GM18502 (cell line): ENCODE data around the gene ELL3.
A peak's percentile ranks its signal among the peaks of the same experiment; 100 is the strongest.
"Not testable (repeated sequence)": the region's sequence is repeated elsewhere in the genome, so short reads cannot be mapped to it uniquely, and the experiment has no call there.

Experiments
- ATAC-seq: cut with Tn5 transposase; IDR thresholded peaks from one replicate; pipeline ENCODE4 v1.9.1; 2021; ENCODE audit warnings: mild to moderate bottlenecking; ENCODE audit not compliant: unreplicated experiment, poor library complexity

Gene ELL3, protein sequence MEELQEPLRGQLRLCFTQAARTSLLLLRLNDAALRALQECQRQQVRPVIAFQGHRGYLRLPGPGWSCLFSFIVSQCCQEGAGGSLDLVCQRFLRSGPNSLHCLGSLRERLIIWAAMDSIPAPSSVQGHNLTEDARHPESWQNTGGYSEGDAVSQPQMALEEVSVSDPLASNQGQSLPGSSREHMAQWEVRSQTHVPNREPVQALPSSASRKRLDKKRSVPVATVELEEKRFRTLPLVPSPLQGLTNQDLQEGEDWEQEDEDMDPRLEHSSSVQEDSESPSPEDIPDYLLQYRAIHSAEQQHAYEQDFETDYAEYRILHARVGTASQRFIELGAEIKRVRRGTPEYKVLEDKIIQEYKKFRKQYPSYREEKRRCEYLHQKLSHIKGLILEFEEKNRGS

DNA sequence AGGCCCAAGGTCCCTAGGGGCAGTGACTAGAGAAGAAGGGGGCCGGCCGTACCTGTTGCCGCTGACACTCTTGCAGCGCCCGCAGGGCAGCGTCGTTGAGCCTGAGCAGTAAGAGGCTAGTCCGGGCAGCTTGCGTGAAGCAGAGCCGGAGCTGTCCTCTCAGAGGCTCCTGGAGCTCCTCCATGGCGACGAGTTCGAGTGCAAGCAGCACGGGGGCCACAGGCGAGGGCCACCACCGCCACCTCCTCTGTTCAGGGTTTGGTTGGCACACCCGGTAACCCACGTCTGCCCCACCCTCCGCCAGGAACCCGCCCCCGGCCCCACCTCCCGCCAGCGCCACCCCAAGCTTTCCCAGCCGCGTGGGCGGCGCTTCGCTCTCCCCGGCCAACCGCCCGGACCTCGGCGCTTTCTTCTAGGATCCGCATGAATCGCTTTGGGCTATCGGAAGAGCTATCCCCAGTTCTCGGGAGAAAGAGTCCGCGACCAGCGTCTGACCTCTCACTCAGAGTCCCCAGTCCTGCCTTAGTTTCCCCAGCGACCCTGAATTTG, at the start of gene ELL3:
Gene ELL3 (minus strand): TSS at position 249 of the 549 bp plus-strand sequence. CDS start 65 bp downstream, at position 184.
- ATAC-seq: peak; percentile 49

DNA sequence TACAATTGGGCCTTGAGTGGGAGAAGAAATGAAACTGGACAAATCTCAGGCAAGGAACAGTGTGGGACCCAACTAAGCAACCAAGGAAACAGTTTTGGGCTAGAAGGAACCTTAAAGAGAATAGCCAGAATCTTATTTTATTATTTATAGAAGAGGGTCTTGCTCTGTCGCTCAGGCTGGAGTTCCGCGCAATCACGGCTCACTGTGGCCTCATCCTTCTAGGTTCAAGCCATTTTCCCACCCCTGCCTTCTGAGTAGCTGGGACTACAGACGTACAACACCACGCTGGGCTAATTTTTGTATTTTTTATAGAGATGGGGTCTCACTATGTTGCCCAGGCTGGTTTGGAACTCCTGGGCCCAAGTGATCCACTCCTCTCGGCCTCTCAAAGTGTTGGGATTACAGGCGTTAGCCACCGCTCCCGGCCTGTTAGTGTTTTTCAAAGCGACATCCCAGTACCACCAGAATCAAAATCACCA, 49.3 kb upstream of the ELL3 start:
- no peak for ATAC-seq

DNA sequence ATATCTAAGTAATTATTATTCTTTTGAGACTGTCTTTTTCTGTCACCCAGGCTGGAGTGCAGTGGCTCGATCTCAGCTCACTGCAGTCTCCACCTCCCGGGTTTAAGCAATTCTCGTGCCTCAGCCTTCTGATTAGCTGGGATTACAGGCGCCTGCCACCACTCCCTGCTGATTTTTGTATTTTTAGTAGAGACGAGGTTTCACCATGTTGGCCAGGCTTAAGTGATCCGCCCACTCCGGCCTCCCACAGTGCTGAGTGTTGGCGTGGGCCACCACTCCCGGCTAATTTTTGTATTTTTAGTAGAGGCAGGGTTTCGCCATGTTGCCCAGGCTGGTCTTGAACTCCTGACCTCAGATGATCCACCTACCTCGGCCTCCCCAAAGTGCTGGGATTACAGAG, 48.5 kb upstream of the ELL3 start:
- not testable (repeated sequence) for ATAC-seq

DNA sequence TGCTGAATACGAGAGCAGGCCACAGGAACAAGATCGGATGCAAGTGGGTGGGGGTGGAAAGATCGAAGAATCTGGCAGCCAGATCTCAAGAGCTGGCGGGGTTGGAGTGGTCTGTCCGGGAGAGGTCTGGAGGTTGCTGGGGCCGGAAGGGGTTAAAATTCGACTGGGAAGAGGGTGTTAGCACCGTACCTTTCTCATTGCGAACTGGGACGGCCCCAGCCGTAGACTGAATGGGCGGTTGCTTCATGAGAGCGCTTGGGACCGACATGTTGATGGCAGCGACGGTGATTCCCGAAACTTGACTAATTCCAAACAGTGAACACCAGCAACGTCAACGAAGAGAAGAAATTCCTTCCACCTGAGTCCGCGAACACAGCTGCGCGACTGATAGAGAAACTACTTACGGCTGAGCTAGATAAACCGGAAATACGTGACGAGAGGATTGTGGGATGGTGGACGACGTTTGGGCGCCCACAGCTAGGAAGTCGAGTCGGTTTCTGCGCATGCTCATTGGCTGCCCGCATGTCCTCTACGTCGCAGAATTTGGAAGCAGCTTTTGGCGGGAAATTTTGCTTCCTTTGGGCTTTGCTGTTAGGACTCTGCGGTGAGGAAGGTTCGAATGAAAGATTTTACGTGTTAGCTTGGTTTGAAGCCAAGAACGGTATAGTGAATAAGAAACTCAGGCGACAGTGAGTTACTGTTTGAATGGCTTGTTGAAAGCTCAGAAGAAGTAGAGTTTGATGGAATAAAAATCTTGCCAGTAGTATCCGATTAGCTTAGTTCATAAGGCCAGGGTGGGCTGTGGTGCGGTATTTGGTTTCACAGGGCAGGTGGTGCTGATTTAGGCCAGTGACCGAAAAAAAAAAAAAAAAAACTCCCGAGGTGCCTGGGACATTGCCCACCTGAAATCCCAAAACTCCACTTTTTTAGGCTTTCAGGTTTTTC, 47.8 kb upstream of the ELL3 start, which contains the start of gene MFAP1:
Gene MFAP1 (minus strand): TSS at position 389 of the 945 bp plus-strand sequence. CDS start 121 bp downstream, at position 268.
- ATAC-seq: peak; percentile 69

DNA sequence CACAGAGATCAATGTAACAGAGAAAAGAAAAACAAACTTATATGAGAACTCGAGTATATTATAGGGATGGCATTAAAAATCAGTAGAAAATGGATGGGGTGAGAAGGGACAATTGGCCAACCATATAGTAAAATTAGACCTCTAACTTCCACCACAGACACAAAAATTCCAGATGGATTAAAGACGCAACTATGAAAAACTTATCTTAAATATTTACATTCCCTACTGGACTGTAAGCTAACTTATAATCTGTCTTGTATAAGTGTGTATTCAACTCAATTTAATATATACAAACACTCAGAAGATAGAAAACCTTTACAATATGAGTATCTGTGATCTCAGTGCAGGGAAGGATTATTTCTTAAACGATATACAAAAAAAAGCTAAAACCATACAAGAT, 44.7 kb upstream of the ELL3 start:
- ATAC-seq: no peak

DNA sequence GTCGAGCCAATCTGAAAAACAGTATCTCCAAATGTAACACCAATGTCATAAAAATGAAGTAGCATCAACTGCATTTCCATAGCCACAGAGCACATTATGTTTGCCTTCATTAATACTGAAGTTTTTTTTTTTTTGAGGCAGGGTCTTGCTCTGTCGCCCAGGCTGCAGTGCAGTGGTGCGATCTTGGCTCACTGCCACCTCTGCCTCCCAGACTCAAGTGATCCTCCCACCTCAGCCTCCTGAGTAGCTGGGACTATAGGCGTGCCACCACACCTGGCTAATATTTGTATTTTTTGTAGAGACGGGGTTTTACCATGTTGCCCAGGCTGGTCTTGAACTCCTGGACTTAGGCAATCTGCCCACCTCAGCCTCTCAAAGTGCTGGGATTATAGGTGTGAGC, 38.3 kb upstream of the ELL3 start:
- not testable (repeated sequence) for ATAC-seq

DNA sequence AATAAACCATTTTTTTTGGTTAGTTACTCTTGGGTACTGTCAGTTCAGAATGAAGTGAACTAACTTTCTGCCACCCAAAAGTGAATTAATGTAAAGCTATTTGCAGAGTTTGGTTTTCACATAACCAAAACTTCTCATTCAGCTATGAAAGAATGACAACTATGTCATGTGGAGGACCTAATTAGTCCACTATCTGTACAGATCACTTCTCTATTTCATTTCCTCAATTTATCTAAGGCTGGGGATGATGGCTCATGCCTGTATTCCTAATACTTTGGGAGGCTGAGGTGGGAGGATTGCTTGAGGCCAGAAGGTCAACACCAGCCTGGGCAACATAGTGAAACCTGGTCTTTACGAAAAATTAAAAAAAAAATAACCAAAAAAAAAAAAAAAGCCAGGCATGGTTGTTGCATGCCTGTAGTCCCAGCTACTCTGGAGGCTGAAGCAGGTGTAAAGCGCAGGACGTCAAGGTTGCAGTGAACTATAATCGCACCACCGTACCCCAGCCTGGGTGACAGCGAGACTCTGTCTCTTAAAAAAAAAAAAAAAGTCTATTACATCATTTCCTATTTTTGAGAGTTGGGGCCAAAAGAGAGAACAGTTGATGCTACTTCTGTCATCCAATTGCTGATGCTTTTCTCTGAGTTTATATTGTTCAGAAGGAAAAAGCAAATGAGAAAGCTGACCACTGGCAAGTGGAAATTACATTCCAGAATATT, 32.4 kb upstream of the ELL3 start:
- peak; percentile 72 for ATAC-seq

DNA sequence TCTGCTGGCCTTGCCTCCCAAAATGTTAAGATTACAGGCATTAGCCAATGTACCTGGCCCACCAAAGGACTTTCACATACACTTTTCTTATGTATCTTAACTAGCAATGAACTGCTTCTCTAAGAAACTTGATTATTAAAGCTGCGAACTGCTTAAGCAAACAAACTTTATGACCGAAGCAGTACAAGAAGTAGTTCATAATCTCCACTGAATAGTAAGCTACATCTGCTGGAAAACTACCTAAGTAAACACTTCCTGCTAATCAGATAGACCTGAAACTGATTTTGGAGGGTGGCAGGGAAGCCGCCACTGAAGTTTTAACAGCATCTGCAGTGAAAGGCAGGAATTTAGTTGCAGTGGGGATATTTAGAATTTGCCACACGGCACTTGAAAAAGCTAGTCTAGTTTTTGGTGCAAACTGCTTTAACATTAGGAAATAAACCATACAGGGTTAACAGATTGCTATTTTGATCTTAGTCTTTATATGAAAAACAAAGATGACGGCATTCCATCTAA, 31.7 kb upstream of the ELL3 start:
- no peak for ATAC-seq

DNA sequence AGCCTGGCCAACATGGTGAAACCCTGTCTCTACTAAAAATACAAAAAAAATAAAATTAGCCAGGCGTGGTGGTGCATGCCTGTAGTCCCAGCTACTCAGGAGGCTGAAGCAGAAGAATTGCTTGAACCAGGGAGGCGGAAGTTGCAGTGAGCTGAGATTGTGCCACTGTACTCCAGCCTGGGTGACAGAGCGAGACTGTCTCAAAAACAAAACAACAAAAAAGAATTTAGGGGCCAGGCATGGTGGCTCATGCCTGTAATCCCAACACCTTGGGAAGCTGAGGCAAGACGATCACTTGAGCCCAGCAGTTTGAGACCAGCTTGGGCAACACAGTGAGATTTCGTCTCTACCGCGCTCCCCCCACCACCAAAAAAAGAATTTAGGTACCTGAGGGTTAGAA, 25.9 kb upstream of the ELL3 start:
- ATAC-seq: not testable (repeated sequence)

DNA sequence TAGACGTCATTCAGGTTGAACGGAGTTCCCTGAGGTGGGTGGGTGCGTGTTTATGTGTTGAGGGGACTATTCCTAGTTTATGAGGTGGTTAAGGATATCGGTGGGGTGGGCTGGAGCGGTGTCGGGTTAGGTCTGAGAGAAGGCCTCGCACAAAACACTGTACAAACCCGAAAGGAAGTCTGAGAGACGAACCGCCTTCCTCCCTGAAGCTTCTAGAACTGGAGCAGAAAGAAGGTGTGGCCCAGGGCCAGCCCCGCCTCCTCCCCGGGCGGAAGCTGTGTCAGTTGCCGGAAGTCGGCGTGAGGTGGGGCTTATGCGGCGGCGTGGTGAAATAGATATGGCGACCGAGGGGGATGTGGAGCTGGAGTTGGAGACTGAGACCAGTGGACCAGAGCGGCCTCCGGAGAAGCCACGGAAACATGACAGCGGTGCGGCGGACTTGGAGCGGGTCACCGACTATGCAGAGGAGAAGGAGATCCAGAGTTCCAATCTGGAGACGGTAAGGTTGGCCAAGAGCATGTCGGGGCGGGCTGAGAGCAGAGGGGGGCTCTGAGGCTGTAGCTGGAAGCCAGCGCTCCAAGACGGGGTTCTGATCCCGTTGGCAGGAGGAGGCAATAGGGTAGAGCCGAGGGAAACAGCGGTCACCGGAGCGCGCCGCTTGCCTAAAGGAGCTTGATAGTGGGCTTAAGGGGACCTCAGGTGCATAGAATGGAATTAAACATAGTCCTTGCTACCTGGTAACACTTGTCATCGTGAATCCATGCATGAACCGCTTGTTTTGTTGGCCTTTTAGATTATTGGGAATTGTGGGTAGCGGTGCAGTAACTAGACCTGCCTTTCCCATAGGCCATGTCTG, 23.7 kb upstream of the ELL3 start, which contains the start of gene HYPK:
Gene HYPK (plus strand): TSS at position 314 of the 856 bp plus-strand sequence. CDS start 24 bp downstream, at position 338.
- ATAC-seq: peak; percentile 93

DNA sequence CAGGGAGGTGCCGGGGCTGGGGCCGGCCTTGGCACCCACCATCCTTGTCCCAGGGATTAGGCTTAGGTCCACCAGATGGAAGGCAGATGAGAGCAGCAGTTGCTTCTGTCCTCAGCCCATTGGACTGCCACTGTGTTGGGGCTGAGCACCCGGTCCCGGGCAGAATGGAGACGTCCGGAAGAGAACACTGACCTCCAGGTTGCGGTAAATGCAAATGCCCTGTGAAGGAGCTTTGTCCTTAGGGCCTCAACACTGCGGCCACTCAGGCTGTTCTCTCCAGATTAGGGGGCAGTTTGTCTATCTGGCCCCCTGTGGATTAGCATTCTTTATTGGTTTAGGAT, 23.1 kb upstream of the ELL3 start, which contains the start of gene SERINC4:
Gene SERINC4 (minus strand): TSS at position 276 of the 341 bp plus-strand sequence. CDS start 234 bp downstream, at position 42.
- ATAC-seq: no peak

DNA sequence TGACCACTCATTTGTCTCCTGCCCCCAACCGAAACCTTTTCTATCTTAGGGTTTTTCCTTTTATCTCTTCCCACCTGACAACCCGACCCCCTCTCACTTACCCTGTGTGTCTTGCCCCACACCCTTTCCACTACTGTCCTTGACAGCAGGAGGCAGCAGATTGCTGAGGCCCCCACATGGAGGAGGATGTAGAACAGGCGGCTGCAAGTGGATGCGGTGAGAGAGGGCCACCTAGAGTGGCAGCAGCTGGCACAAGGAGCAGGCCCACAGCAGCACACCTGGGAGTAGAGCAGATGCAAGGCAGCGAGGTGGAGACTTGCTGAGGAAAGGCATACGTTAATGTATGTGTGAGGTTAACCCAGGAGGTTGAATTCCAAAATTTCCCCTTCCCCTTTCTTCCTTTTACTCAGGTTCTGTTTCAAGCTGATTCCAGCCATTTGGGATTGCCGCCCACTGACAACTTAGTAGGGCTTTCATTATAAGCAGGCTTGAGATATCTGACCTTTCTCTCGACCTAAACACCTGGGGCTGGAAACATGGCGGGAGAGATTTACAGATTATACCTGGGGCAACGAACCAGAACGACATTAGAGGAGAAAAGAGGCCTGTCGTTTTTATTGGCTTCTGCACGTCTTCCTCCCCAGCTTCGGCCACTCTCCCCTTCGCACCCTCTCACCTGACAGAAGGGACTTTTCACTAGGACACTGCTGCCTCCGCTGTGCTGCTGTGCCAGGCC, 22.6 kb upstream of the ELL3 start:
- no peak for ATAC-seq

DNA sequence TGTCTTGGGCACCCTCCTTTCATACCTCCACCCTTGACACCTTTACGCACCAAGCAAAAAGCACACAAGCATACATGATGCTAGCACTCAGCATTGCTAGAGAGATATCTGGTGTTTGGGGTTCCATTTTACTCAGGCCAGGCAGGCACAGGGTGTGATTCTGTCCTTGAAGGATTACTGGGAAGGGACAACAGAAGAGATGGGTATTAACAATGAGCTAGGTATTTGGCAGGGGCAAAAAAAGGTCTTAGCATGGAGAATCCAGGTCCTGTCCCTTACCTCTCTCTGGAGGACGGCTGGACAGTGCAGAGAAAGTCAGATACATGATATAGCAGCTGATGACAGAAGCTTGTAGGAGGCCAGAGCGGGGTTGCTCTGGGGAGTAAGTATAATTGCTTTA, 19.8 kb upstream of the ELL3 start:
- ATAC-seq: no peak

DNA sequence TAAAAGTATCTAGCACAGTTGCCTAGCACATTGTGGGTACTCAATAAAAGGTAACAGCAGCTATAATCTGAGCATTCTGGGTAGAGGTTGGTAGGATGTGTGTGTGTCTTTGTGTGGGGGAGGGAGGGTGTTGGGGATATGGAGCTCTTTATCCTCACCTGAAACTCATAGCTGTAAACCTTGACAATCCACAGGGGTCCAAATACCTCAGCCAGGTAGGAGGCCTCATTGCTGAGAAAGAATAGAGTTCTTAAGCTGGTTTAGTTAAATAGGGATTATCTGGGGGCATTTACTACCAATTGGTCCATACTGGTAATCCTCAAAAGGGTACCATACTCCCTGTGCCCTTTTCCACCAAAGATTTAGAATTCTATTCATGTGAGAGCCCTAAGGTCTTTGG, 19.2 kb upstream of the ELL3 start:
- no peak for ATAC-seq

DNA sequence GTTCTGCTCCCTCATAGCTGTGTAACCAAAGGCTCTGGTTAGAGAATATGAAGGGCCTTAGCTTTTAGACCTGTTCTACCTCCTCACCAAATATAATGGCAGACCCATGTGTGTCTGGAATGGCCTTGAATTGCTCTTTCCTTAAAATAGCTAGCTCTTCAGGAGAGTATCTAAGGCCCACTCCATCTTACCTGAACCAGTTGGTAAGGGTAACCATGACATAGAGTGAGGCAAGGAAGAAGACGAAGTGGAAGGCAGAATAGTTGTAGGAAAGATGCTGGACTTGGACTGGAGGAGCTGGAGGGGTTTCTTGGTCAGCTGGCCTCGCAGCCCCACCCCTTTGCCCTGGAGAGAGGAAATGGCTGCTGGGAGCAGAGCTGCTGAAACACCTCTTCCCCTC, 18.4 kb upstream of the ELL3 start:
- no peak for ATAC-seq

DNA sequence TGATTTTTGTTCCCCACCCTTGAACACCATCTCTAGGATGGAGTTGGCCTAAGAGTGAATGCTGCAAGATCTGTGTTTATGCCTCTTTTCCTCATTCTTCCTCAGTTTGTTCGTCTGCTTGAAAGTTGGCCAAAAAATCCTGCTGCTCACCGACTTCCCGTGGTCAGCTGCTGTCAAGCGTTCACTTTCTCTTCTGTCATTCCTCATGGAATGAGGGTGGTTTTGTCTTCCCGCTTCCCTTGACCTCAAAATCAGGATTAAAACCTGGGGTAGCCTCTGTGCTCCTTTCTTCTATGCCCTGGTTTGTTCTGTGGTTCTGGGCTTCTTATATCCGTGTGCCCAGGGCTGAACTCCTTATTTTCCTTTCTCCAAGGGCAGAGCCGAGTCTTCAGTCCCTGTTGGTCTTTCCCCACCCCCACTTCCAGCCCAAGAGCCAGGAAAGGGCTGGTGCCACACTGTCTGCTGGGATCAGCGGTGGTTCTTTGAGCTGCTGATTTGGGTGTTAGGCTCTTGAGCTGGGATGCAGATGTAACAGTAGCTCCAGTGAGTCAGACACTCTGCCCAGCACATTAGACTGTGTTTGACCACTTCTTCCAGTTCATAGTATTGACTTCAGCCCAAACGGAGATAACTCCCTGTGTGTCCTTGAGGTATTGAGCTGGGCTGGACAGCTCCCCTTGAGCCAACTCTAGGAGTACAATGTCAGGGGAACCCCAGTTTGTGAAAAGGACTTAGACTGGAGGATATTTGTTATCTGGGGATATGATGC, 17.7 kb upstream of the ELL3 start:
- no peak for ATAC-seq

DNA sequence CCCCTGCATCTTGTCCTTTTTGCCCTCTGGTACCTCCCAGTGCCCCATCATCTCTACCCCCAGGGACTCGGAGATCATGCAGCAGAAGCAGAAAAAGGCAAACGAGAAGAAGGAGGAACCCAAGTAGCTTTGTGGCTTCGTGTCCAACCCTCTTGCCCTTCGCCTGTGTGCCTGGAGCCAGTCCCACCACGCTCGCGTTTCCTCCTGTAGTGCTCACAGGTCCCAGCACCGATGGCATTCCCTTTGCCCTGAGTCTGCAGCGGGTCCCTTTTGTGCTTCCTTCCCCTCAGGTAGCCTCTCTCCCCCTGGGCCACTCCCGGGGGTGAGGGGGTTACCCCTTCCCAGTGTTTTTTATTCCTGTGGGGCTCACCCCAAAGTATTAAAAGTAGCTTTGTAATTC, 16.9 kb upstream of the ELL3 start:
- ATAC-seq: no peak
